ENCODE measurements around the gene PKP4. TPM values are rescaled to one million over a fixed set of nuclear protein-coding genes. Genes with fewer than 3 reads are reported as not detected.

PKP4 gene
- polyA plus RNA-seq, 1 experiment, result 24.9 TPM

DNA sequence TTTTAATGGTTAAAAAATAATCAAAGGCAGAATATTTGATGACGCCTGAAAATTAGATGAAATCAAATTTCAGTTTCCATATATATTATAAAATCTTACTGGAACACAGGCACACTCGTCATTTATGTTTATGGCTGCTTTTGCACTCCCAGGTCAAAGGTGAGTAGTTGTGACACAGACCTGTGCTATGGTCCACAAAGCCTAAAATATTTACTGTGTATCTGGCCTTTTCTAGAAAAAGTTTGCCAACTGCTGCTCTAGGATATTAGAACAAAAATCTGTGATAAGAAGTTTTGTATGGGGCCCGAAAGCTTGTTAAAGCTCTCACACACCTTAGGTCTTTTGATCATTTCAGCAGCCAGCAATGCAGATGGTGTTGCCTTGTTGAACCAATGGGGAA lies 104.3 kb downstream of the PKP4 start:
- TF ChIP-seq, protein P1, sequence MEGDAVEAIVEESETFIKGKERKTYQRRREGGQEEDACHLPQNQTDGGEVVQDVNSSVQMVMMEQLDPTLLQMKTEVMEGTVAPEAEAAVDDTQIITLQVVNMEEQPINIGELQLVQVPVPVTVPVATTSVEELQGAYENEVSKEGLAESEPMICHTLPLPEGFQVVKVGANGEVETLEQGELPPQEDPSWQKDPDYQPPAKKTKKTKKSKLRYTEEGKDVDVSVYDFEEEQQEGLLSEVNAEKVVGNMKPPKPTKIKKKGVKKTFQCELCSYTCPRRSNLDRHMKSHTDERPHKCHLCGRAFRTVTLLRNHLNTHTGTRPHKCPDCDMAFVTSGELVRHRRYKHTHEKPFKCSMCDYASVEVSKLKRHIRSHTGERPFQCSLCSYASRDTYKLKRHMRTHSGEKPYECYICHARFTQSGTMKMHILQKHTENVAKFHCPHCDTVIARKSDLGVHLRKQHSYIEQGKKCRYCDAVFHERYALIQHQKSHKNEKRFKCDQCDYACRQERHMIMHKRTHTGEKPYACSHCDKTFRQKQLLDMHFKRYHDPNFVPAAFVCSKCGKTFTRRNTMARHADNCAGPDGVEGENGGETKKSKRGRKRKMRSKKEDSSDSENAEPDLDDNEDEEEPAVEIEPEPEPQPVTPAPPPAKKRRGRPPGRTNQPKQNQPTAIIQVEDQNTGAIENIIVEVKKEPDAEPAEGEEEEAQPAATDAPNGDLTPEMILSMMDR (IDR thresholded peaks at IDR 0.05; ENCODE audit: low read depth, low read length), result no peak
- Histone ChIP-seq H3K27me3 (ENCODE audit: control insufficient read depth, insufficient read depth, low read length) (no peaks in the 10 kb centered on the region), H3K4me3 (ENCODE audit: low read depth, low read length) (no peak overlapping the region), H3K9me3 (ENCODE audit: control insufficient read depth, insufficient read depth, low read length) (no peaks in the 10 kb centered on the region), H3K27ac (ENCODE audit: low read depth, low read length) (no peak overlapping the region)
- ChIA-PET POLR2A (no interaction called here), CTCF (no interaction called here)
- no peak for DNase-seq (ENCODE audit: low read depth, low spot score)

DNA sequence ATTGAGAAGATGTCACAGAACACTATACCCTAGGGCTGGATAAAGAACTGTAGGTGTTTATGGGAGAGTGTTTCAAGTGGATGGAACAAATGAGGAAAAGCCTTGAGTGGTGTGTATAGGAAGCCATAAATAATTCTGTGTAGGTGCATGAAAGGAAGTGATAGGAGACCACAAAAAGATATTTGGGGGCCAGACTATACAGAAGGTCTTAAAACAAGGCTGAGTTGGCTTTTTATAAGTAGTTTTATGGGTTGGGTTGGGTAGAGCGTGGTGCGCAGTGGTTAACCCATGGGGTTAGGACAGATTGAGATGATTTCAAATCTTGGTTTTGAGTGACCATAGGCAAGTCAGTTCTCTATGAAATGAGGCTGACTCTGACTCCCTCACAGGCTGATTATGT lies 110.5 kb downstream of the PKP4 start:
- no peaks in the 10 kb centered on the region for H3K9me3 ChIP-seq (ENCODE audit: control insufficient read depth, insufficient read depth, low read length)
- H3K27me3 ChIP-seq (ENCODE audit: control insufficient read depth, insufficient read depth, low read length), result no peaks in the 10 kb centered on the region
- CTCF ChIA-PET, result no interaction called here
- H3K4me3 ChIP-seq (ENCODE audit: low read depth, low read length), result no peak overlapping the region
- POLR2A ChIA-PET, result no interaction called here
- H3K27ac ChIP-seq (ENCODE audit: low read depth, low read length), result no peak overlapping the region
- TF ChIP-seq, protein P1 (IDR thresholded peaks at IDR 0.05; ENCODE audit: low read depth, low read length), result no peak
- DNase-seq (ENCODE audit: low read depth, low spot score), result no peak

DNA sequence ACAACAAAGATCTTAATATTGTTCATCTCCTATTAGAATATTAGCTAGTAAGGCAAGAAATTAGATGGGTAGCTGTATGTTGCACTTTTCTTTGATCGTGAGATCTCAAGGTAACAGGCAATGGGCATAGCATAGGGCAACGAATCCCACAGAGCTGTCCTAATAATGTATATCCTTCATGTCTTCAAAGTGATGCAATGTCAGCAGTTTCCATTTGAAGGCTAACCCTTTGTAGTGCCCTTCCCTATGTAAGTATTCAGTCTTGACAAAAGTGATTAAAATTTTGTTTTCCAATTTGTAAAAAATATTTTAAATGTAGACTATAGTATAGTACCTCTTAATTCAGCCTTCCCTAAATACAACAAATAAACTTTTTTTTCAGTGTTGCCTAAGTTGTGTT lies 112.5 kb downstream of the PKP4 start:
- CTCF ChIA-PET, result no interaction called here
- TF ChIP-seq, protein P1 (IDR thresholded peaks at IDR 0.05; ENCODE audit: low read depth, low read length), result no peak

DNA sequence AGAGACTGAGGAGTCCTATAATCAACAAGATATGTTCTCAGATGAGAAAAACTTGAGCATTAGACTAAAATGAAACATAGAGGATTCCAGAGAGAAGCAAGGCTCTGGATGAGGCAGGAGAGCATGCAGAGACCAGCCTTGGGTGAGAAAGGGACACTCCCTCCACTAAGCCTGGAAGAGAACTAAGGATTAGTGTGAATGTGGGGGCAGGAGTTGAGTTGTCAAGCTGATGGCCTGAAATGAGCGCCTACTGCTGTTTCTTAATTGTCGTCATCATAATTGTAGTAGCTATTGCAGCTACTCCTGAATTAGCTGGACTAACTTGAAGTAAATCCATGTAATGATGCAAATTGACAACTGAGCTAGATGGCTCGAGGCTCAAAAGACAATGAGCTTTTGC lies 114.1 kb downstream of the PKP4 start:
- H3K9me3 ChIP-seq (ENCODE audit: control insufficient read depth, insufficient read depth, low read length), result no peaks in the 10 kb centered on the region; the same call in 1 of the 2 replicates
- TF ChIP-seq, protein P1 (IDR thresholded peaks at IDR 0.05; ENCODE audit: low read depth, low read length), result no peak
- ChIA-PET POLR2A (no interaction called here), CTCF (no interaction called here)
- H3K27ac ChIP-seq (ENCODE audit: low read depth, low read length), result no peak overlapping the region
- H3K4me3 ChIP-seq (ENCODE audit: low read depth, low read length), result no peak overlapping the region
- no peaks in the 10 kb centered on the region for H3K27me3 ChIP-seq (ENCODE audit: control insufficient read depth, insufficient read depth, low read length)
- DNase-seq (ENCODE audit: low read depth, low spot score), result no peak

More for the DNA sequence above, 112.5 kb downstream of the PKP4 start:
- Histone ChIP-seq H3K4me3 (ENCODE audit: low read depth, low read length) (no peak overlapping the region), H3K9me3 (ENCODE audit: control insufficient read depth, insufficient read depth, low read length) (no peaks in the 10 kb centered on the region; the same call in 1 of the 2 replicates), H3K27ac (ENCODE audit: low read depth, low read length) (no peak overlapping the region), H3K27me3 (ENCODE audit: control insufficient read depth, insufficient read depth, low read length) (no peaks in the 10 kb centered on the region)
- POLR2A ChIA-PET, result no interaction called here
- no peak for DNase-seq (ENCODE audit: low read depth, low spot score)

DNA sequence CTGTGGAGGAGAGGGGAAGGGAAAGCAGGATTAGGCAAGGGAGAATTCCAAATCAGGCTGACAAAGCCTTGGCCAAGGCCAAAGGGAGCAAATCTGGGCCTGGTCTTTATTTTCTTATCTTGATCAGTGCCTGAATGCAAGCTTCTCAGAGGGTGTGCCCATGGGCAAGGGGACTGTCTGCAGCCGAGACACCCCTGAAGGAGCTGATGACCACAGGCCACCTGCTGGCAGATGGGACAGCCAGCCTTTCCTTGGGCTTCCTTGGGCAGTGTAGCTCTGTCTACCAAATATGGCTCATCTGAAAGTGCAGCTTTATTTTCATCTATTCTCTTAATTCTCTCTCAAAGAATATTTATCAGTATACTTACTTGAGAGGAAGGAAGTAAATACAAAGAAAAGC lies 117.0 kb downstream of the PKP4 start:
- DNase-seq (ENCODE audit: low read depth, low spot score), result no peak
- ChIA-PET POLR2A (no interaction called here), CTCF (no interaction called here)
- H3K9me3 ChIP-seq (ENCODE audit: control insufficient read depth, insufficient read depth, low read length), result no peaks in the 10 kb centered on the region; the same call in 1 of the 2 replicates
- no peak overlapping the region for H3K27ac ChIP-seq (ENCODE audit: low read depth, low read length)
- no peak overlapping the region for H3K4me3 ChIP-seq (ENCODE audit: low read depth, low read length)
- TF ChIP-seq, protein P1 (IDR thresholded peaks at IDR 0.05; ENCODE audit: low read depth, low read length), result no peak
- H3K27me3 ChIP-seq (ENCODE audit: control insufficient read depth, insufficient read depth, low read length), result no peaks in the 10 kb centered on the region

All from AG04450 (cell line).